ENCODE data around the gene ACO1. TPM values are rescaled to one million over a fixed set of nuclear protein-coding genes. Genes with fewer than 3 reads are reported as not detected.

ACO1 gene
- total and polyA plus RNA-seq, 2 experiments from 2014 or later, result 42.1 to 51.5 TPM

DNA sequence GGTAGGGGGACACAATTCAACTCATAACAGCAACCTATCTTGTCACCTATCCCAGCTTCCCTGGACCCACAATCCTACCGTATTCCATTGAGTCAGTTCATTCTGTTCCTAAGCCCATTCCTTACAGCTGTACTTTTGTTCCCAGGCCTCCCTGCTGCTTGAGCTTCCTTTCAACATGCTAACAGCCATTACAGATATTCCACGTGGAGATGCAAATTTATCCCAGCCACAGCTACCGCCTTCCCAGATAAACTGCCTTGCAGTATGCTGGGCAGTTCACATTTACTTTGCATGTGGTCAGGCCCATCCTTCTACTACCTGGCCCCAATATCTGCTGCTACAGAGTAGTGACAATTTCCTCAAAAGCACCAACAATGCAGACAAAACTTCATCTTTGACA is 118.6 kb downstream of the ACO1 start:
- H3K9me3 ChIP-seq (ENCODE audit: low read depth), result no peaks in the 10 kb centered on the region
- no peaks in the 10 kb centered on the region for H3K4me1 ChIP-seq (ENCODE audit: low read depth)
- TF ChIP-seq, protein P1, sequence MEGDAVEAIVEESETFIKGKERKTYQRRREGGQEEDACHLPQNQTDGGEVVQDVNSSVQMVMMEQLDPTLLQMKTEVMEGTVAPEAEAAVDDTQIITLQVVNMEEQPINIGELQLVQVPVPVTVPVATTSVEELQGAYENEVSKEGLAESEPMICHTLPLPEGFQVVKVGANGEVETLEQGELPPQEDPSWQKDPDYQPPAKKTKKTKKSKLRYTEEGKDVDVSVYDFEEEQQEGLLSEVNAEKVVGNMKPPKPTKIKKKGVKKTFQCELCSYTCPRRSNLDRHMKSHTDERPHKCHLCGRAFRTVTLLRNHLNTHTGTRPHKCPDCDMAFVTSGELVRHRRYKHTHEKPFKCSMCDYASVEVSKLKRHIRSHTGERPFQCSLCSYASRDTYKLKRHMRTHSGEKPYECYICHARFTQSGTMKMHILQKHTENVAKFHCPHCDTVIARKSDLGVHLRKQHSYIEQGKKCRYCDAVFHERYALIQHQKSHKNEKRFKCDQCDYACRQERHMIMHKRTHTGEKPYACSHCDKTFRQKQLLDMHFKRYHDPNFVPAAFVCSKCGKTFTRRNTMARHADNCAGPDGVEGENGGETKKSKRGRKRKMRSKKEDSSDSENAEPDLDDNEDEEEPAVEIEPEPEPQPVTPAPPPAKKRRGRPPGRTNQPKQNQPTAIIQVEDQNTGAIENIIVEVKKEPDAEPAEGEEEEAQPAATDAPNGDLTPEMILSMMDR (IDR thresholded peaks at IDR 0.05; ENCODE audit: low read depth, low read length), result no peak
- DNase-seq (ENCODE audit: low read depth in 1 of 2, low spot score in 1 of 2), result no peak
- no peaks in the 10 kb centered on the region for H3K27me3 ChIP-seq
- H3K4me3 ChIP-seq, result no peak overlapping the region
- no peak overlapping the region for H3K27ac ChIP-seq
- no peaks in the 10 kb centered on the region for H3K36me3 ChIP-seq

Other genes starting within 250 kb of the ACO1 start
- 3.1 and 3.4 TPM in 2 replicates for gene RIGI, start 141.6 kb downstream of the ACO1 start, total RNA-seq
- 2.6 and 4.6 TPM in 2 replicates for gene RIGI, start 141.6 kb downstream of the ACO1 start, polyA plus RNA-seq
- 6.5 and 11.2 TPM in 2 replicates for gene SMIM27, start 167.7 kb downstream of the ACO1 start, total RNA-seq
- gene SMIM27, start 167.7 kb downstream of the ACO1 start, polyA plus RNA-seq, result 47.1 and 65.3 TPM in 2 replicates
- gene TOPORS, start 167.9 kb downstream of the ACO1 start, total RNA-seq, result 14.1 and 17.1 TPM in 2 replicates
- gene TOPORS, start 167.9 kb downstream of the ACO1 start, polyA plus RNA-seq, result 18.5 and 18.6 TPM in 2 replicates
- 50.3 and 97.5 TPM in 2 replicates for gene NDUFB6, start 188.5 kb downstream of the ACO1 start, total RNA-seq
- 169 and 251 TPM in 2 replicates for gene NDUFB6, start 188.5 kb downstream of the ACO1 start, polyA plus RNA-seq